Measurements from ENCODE around the gene DECR2.

Gene DECR2

DNA sequence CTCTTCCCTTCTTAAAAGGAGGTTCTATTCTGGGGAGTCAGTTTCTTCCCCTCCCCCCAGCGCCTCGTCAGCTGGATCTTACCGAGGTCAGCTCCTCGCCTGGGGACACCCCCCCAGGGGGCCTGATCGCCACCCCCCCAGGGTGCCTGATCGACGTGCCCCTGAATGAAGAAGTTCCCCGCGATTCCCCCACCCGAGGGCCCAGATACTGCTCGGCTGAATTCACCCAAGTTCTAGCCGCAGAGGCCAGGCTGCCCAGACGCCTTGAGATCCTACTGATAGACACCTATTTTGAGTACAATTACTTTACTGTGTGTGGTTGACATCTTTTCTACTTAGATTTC is 25.2 kb downstream of the DECR2 start:
- no peak overlapping the region; the same call in 1 of the 2 replicates for H3K27ac ChIP-seq
- TF ChIP-seq, protein P1, sequence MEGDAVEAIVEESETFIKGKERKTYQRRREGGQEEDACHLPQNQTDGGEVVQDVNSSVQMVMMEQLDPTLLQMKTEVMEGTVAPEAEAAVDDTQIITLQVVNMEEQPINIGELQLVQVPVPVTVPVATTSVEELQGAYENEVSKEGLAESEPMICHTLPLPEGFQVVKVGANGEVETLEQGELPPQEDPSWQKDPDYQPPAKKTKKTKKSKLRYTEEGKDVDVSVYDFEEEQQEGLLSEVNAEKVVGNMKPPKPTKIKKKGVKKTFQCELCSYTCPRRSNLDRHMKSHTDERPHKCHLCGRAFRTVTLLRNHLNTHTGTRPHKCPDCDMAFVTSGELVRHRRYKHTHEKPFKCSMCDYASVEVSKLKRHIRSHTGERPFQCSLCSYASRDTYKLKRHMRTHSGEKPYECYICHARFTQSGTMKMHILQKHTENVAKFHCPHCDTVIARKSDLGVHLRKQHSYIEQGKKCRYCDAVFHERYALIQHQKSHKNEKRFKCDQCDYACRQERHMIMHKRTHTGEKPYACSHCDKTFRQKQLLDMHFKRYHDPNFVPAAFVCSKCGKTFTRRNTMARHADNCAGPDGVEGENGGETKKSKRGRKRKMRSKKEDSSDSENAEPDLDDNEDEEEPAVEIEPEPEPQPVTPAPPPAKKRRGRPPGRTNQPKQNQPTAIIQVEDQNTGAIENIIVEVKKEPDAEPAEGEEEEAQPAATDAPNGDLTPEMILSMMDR (conservative IDR thresholded peaks at IDR 0.05): no peak
- TF ChIP-seq ZFX (IDR thresholded peaks at IDR 0.05): no peak

DNA sequence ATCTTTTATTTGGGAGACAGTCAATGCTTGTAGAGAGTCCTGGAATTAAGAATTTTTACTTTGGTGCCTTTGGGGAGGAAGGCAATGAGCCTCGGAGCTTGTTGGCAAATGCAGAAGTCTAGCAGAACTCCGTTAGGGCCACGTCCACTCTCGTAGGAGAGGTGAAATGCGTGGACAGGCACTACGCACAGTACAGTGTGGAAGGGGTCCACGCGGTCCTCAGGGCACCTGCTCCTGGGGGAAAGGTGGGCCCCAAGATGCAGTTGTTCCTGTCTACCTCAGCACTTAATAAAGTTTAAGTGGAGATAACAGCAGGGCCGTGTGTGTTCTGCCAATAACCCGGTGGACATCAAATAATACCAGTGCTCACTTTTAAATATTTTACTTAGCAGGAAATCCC is 25.6 kb downstream of the DECR2 start:
- TF ChIP-seq ZFX (IDR thresholded peaks at IDR 0.05): no peak
- TF ChIP-seq, protein P1 (conservative IDR thresholded peaks at IDR 0.05): no peak
- H3K27ac ChIP-seq: no peak overlapping the region

DNA sequence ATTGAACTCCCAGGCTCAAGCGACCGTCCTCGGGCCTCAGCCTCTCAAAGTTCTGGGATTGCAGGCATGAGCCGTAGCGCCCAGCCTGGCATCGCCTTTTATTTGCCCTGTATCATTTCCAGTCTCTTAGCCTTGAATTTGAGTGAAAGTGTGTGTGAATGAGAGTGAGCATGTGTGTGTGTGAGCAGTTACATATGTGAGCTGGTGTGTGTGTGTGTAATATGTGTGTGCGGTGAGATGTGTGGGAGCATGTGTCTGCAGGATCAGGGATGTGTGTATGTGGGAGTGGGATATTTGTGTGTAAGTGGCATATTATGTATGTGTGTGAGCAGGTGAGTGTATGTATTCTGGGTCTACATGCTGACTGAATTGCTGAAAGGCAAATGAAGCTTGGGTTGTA is 29.2 kb downstream of the DECR2 start:
- no peak overlapping the region for H3K27ac ChIP-seq
- TF ChIP-seq ZFX (IDR thresholded peaks at IDR 0.05): no peak
- TF ChIP-seq, protein P1 (conservative IDR thresholded peaks at IDR 0.05): no peak

DNA sequence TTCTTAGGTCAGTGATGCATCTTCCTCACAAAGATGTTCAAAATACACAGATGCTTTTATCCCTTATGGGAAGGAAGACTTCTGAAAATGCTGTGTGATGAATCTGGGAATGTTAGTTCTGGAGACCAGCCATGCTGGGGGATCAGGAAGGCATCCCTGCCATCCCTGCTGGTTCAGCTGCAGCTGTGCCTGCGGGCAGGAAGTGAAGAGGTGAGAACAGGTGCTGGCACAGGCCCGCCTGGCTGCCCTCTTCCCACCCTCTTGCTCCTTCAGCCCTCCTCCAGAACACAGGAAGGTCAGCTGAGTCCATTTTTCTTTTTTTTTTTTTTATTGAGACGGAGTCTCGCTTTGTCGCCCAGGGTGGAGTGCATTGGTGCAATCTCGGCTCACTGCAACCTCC is 38.9 kb downstream of the DECR2 start:
- TF ChIP-seq, protein P1 (conservative IDR thresholded peaks at IDR 0.05): no peak
- TF ChIP-seq ZFX (IDR thresholded peaks at IDR 0.05): no peak
- H3K27ac ChIP-seq: no peak overlapping the region

DNA sequence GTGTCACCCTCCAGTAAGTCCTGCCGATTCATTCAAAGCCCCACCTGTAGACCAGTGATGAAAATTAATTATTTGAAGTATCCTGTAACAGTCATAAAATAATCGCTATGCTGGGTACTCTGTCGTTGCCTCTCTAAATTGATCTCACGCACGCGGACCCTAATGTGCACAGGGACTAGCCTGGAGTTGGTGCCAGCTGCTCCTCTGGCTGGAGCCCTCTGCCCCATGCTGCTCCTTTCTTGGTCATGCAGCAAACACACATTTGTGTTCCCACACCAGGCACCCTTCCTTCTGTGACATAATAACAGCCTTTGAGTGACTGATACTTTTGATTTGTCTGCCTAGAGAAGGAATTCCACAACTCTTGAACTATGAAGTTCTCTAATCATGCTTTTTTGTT is 39.8 kb downstream of the DECR2 start:
- H3K27ac ChIP-seq: no peak overlapping the region
- TF ChIP-seq, protein P1 (conservative IDR thresholded peaks at IDR 0.05): no peak
- no peak for TF ChIP-seq ZFX (IDR thresholded peaks at IDR 0.05)

DNA sequence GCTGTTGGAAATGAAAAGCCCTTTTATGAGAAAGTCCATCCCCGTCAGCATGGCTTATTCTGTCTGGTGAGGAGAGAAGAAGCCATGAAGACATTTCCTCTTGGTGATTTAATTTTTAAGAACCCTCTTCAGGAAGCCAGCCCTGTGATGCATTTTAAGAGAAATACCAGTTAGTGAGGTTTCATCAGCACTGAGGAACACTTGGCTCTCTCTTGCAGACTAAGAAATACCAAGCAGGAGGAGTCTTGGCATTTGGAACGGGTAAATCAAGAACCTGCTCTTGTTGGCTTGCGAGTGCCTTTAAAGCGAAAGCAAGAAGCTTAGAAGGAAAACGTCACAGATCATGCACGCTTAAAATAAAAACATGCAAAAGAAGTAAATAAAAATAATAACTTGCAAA is 41.3 kb downstream of the DECR2 start:
- peak overlapping the region; percentile 59; the same call in 1 of the 2 replicates for H3K27ac ChIP-seq
- TF ChIP-seq ZFX (IDR thresholded peaks at IDR 0.05): no peak
- TF ChIP-seq, protein P1 (conservative IDR thresholded peaks at IDR 0.05): no peak

DNA sequence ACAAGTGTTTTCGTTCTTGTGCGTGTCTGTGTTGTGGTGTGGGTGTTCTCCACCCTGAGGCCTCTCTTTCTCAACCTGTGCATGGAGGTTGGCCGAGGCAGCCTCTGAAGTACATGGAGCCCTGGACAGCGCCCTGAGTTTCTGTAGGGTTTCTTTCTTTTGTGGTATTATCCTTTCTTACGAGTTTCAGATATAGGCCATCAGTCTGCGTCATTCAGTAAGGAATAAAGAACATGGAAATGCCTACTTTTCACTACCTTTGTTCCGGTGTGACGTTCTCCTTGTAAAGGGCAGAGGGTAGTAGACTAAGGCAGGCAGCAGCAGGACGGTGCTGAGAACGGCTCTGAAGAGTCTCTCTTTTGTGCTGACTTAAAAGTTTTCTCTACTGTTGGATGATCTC is 42.3 kb downstream of the DECR2 start:
- H3K27ac ChIP-seq: peak overlapping the region; percentile 59; the same call in 1 of the 2 replicates
- TF ChIP-seq ZFX (IDR thresholded peaks at IDR 0.05): no peak
- TF ChIP-seq, protein P1 (conservative IDR thresholded peaks at IDR 0.05): no peak

All from C4-2B (cell line).